ENCODE results near the gene CEP78.

CEP78 gene

DNA sequence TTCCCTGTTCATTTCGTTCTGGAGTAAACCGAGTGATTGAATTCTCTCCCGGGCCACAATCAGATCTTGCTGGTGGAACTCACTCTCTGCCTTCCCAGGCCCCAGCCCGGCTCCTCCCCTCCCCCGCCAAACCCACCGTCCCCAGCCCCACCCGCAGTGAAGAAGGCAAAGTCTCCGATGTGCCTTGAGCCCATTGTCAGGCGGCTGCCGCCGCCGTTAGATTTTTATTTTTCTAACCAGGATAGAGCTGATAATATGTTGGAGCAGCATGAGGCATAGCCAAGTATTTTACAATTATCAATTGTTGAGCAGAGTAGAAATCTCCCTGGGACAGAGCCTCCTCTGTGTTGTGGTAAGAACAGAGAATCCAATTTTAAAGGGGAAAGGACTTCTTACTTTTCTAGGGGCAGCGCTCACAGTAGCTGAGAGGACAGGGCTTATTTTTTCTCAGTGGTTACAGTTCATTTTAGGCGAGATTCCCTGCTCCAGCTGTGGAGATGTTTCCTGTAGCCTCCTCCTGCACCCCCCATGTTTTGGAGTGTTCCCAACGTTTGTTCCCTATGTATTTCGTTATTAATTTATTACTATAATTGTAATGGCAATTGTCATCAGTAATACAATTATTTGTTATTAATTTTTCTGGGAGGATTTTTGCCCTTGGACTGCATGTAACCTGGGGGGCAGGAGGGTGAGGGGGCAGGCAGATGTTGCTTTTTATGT is 62.3 kb downstream of the CEP78 start:
- TF ChIP-seq CTCF (conservative IDR thresholded peaks at IDR 0.05; ENCODE audit: low read length), result no peak
- no peak for DNase-seq (ENCODE audit: low read depth)
- H3K4me3 ChIP-seq (ENCODE audit: low read length), result peak overlapping the region; percentile 100

DNA sequence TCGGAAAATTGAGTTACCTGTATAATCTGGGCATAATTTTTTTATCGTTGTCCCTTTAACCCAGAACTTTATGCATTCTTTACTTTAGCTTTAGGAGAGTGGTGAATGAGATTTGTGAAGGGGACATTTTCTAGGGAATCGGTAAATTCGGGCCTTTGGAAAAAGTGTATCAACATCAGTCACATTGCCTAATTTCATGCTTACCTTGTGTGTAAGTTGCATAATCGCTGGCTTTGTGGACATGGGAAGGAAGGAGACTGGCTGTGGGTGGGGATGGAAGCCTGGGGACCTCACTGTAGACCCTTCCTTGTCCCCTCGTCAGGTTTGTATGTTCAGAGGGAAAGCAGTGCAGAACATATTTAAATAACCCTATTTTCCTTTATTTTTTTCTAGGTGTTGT is 64.3 kb downstream of the CEP78 start:
- no peak for TF ChIP-seq CTCF (conservative IDR thresholded peaks at IDR 0.05; ENCODE audit: low read length)
- H3K4me3 ChIP-seq (ENCODE audit: low read length), result no peak overlapping the region
- DNase-seq (ENCODE audit: low read depth), result no peak

- no peak for DNase-seq (ENCODE audit: low read depth)
- no peak overlapping the region for H3K4me3 ChIP-seq (ENCODE audit: low read length)
- no peak for TF ChIP-seq CTCF (conservative IDR thresholded peaks at IDR 0.05; ENCODE audit: low read length)
Observed at GRCh38 chr9:78301466-78301865, 65.6 kb downstream of the CEP78 start.

GRCh38 chr9:78303377-78304062 is 67.6 kb downstream of the CEP78 start:
- no peak for DNase-seq (ENCODE audit: low read depth)
- no peak overlapping the region for H3K4me3 ChIP-seq (ENCODE audit: low read length)
- no peak for TF ChIP-seq CTCF (conservative IDR thresholded peaks at IDR 0.05; ENCODE audit: low read length)

DNA sequence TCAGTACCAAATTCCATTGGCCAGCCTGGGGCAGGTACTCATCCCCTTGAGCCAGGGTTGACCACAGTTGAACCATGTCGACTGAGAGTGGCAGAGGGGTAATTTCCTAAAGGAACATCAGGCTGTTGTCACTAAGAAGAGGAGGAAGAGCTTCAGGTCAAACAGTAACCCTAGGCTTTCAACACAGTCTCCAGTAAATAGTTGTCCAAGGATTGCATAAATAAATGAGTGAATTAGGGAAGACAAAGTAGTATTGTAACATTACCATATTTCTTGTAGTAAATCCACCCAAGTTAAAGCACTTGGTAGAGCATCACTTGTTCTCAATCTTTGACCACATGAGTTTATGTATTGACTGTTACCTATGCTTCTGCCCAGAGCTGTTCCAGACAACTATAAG is 68.5 kb downstream of the CEP78 start:
- DNase-seq (ENCODE audit: low read depth), result no peak
- TF ChIP-seq CTCF (conservative IDR thresholded peaks at IDR 0.05; ENCODE audit: low read length), result no peak
- H3K4me3 ChIP-seq (ENCODE audit: low read length), result no peak overlapping the region

DNA sequence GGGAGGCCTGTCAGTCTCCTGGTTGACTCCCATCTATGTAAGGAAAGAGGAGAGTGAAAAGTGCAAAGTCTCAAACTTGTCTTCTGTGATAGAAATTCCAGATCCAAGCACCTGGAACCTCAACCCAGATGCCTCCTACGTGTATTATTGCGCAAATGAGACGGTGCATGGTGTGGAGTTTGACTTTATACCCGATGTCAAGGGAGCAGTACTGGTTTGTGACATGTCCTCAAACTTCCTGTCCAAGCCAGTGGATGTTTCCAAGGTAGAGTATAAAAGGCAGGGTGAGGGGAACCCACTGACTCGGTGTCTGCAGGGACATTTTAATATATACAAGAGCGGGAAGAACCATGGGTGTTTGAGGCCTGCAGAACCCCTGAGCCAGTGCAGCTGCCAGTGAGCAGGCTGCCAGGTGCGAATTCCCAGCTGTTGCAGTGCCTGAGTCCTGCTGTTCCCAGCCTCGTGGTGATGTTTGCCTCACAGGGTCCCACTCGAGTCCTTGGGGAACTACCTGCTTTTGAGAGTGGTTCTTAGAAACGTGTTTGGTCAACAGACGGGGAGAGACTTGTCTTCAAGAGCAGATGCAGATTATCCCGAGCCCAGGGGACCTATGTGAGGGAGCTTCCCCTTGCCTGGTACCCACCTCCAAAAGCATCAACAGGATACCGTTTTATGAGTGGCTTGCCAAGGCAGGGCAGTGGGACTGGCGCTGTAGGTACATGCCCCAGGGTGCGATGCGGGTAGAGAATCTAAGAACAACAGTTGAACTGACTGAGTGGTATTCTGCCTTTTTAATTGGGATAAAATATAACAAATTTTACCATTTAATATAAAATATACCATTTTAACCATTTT is 70.6 kb downstream of the CEP78 start:
- TF ChIP-seq CTCF (conservative IDR thresholded peaks at IDR 0.05; ENCODE audit: low read length), result no peak
- DNase-seq (ENCODE audit: low read depth), result no peak
- no peak overlapping the region for H3K4me3 ChIP-seq (ENCODE audit: low read length)

Data from AG10803 (cell line).